Suppressor macrophage (primary cell): ENCODE measurements around the gene LAMA4.
"Not testable (repeated sequence)": the region's sequence is repeated elsewhere in the genome, so short reads cannot be mapped to it uniquely, and the experiment has no call there.

ENCODE experiments used
- DNase-seq, 4 experiments: peaks; one replicate each; pipeline ENCODE4 v3.0.0-alpha.2; 2020 to 2022

The LAMA4 gene

GRCh38 chr6:112145080-112145573 is 109.2 kb downstream of the LAMA4 start:
- DNase-seq: no peak

GRCh38 chr6:112144145-112144926 is 110.0 kb downstream of the LAMA4 start:
- no peak for DNase-seq

GRCh38 chr6:112141707-112142106 is 112.7 kb downstream of the LAMA4 start:
- DNase-seq: no peak

GRCh38 chr6:112139052-112139451 is 115.3 kb downstream of the LAMA4 start:
- DNase-seq: no peak

- no peak for DNase-seq
Measured at GRCh38 chr6:112130878-112131277, 123.5 kb downstream of the LAMA4 start.

- DNase-seq: no peak
Measured at GRCh38 chr6:112128208-112128607, 126.2 kb downstream of the LAMA4 start.

GRCh38 chr6:112123982-112124381 is 130.4 kb downstream of the LAMA4 start:
- peak in 2 of 4 experiments; percentile 23 to 26 for DNase-seq

GRCh38 chr6:112122756-112123155 is 131.6 kb downstream of the LAMA4 start:
- DNase-seq: peak; percentile 52 to 82 (median 69)

- no peak for DNase-seq
Measured at GRCh38 chr6:112118034-112118433, 136.3 kb downstream of the LAMA4 start.

- peak in 2 of 4 experiments; percentile 3 to 11 for DNase-seq
Measured at GRCh38 chr6:112117554-112117953, 136.8 kb downstream of the LAMA4 start.

- no peak for DNase-seq
Measured at GRCh38 chr6:112116221-112116620, 138.1 kb downstream of the LAMA4 start.

GRCh38 chr6:112114577-112115223 is 139.7 kb downstream of the LAMA4 start:
- DNase-seq: no peak

- DNase-seq: no peak
Measured at GRCh38 chr6:112113918-112114317, 140.4 kb downstream of the LAMA4 start.

GRCh38 chr6:112113431-112113830 is 140.9 kb downstream of the LAMA4 start:
- no peak for DNase-seq

- no peak for DNase-seq
Measured at GRCh38 chr6:112109262-112109661, 145.1 kb downstream of the LAMA4 start.

- DNase-seq: no peak
Measured at GRCh38 chr6:112106562-112106961, 147.8 kb downstream of the LAMA4 start.

- DNase-seq: not testable (repeated sequence)
Measured at GRCh38 chr6:112106026-112106425, 148.3 kb downstream of the LAMA4 start.

- no peak for DNase-seq
Measured at GRCh38 chr6:112100561-112100960, 153.8 kb downstream of the LAMA4 start.

- no peak for DNase-seq
Measured at GRCh38 chr6:112096901-112097300, 157.5 kb downstream of the LAMA4 start.

GRCh38 chr6:112087916-112088315 is 166.5 kb downstream of the LAMA4 start:
- DNase-seq: no peak

GRCh38 chr6:112087136-112087911 is 167.0 kb downstream of the LAMA4 start, which contains the start of the genes FAM229B and TUBE1:
Gene FAM229B (plus strand): TSS chr6:112087591. CDS start chr6:112099284, 11,693 bp downstream.
Gene TUBE1 (minus strand): TSS chr6:112087482. CDS start chr6:112087434, 48 bp downstream.
- peak; percentile 91 to 97 (median 96) for DNase-seq

- peak; percentile 30 to 64 (median 58) for DNase-seq
Measured at GRCh38 chr6:112086744-112087135, 167.6 kb downstream of the LAMA4 start.
